ENCODE data around the gene INSR.
A peak's percentile ranks its signal among the peaks of the same experiment; 100 is the strongest.

Gene INSR

GRCh38 chr19:7122701-7123100 lies 171.5 kb downstream of the INSR start:
- DNase-seq (ENCODE audit: insufficient read length, low spot score) (no peak), FAIRE-seq (no peak)
- TF ChIP-seq POLR2A (IDR thresholded peaks at IDR 0.05; ENCODE audit: low read depth, low read length): no peak

GRCh38 chr19:7120499-7120898 lies 173.7 kb downstream of the INSR start:
- DNase-seq (ENCODE audit: insufficient read length, low spot score) (no peak), FAIRE-seq (no peak)
- TF ChIP-seq POLR2A (IDR thresholded peaks at IDR 0.05; ENCODE audit: low read depth, low read length): no peak

DNA sequence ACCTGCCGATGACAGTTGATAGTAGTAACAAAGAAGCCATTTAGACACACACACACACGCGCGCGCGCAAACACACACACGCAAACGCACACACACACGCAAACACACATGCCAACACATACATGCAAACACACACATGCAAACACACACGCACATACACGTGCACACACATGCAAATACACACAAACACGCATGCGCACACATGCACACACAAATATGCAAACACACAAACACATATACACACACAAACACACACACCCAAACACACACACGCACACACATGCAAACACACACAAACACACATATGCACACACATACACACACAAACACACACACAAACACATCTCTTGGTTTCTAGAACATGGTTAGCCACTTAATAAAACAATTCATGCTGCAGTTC lies 174.6 kb downstream of the INSR start:
- DNase-seq (ENCODE audit: insufficient read length, low spot score): no peak
- FAIRE-seq: no peak
- no peak for TF ChIP-seq POLR2A (IDR thresholded peaks at IDR 0.05; ENCODE audit: low read depth, low read length)

GRCh38 chr19:7117248-7117647 lies 177.0 kb downstream of the INSR start:
- no peak for DNase-seq (ENCODE audit: insufficient read length, low spot score)
- no peak for FAIRE-seq
- TF ChIP-seq POLR2A (IDR thresholded peaks at IDR 0.05; ENCODE audit: low read depth, low read length): no peak

GRCh38 chr19:7115721-7116120 lies 178.5 kb downstream of the INSR start:
- FAIRE-seq: no peak
- DNase-seq (ENCODE audit: insufficient read length, low spot score): no peak
- TF ChIP-seq POLR2A (IDR thresholded peaks at IDR 0.05; ENCODE audit: low read depth, low read length): no peak

DNA sequence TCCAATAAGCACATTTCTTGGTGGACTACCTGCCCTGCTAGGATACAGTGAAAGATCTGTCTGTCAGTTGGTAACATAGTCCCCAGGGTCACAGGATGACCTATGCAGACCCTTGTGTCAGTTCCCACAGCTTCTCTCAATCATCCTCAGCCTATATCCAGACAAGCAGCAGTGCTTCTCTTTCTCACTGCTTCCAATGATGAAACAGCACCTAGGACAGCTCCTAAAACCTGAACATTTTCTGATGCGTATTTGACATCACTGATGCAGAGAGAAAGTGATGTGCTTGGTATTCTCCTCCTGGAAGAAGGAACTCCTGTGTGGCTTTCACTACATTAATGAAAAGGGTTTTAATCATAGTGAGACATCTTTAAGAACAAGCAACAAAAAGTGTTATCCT lies 181.0 kb downstream of the INSR start:
- no peak for DNase-seq (ENCODE audit: insufficient read length, low spot score)
- no peak for TF ChIP-seq POLR2A (IDR thresholded peaks at IDR 0.05; ENCODE audit: low read depth, low read length)
- FAIRE-seq: no peak

GRCh38 chr19:7112675-7113074 lies 181.5 kb downstream of the INSR start:
- FAIRE-seq (no peak), DNase-seq (ENCODE audit: insufficient read length, low spot score) (no peak)
- no peak for TF ChIP-seq POLR2A (IDR thresholded peaks at IDR 0.05; ENCODE audit: low read depth, low read length)

DNA sequence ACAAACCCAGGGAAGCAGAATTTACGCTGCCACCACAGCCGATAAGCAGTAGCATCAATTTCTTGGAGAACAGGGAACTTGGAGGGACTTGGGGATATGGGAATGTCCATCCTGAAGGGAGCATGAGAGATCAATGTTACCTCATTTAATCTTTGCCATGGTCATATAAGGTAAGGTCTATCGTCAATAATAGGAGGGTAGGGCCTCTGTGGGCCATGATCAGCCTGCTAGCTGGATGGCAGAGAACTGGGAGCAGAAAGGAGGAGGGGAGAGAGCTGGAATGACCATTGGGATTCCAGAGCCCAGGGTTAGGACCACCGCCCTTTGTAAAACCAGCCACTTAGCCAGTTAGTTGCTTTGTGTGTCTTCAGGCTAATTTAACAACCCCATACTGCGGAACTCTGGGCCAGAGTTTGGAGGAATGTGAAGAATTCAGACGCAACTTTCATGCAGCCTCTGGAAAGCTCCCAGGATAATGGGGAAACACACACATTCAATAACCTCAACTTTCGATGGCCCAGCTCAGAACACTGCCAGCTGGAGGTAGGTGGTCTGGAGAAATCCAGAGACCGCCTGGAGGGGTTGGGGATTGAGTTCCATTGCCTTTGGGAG lies 184.4 kb downstream of the INSR start:
- DNase-seq (ENCODE audit: insufficient read length, low spot score) (no peak), FAIRE-seq (no peak)
- no peak for TF ChIP-seq POLR2A (IDR thresholded peaks at IDR 0.05; ENCODE audit: low read depth, low read length)

DNA sequence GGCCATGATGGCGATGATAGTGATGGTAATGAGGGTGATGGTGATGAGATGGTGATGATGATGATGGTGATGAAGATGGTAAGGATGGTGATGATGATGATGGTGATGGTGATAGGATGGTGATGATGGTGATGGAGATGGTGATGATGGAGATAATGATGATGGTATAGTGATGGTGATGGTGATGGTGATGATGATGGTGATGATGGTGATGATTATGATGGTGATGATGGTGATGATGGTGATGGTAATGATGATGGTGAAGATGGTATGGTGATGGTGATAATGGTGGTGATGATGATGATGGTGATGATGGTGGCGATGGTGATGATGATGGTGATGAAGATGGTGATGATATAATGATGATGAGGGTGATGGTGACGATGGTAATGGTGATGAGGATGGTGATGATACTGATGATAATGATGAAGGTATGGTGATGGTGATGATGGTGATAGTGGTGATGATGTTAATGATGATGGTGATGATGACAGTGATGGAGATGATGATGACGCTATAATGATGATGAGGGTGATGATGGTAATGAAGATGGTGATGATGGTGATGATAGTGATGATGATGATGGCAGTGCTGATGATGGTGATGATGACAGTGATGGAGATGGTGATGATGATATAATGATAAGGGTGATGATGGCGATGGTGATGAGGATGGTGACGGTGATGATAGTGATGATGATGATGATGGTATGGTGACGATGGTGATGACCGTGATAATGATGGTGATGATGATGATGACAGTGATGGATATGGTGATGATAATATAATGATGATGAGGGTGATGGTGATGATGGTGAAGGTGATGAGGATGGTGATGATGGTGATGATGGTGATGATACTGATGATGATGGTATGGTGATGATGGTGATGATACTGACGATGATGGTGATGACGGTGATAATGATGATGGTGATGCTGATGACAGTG lies 187.2 kb downstream of the INSR start:
- DNase-seq (ENCODE audit: insufficient read length, low spot score) (no peak), FAIRE-seq (no peak)
- TF ChIP-seq POLR2A (IDR thresholded peaks at IDR 0.05; ENCODE audit: low read depth, low read length): no peak

DNA sequence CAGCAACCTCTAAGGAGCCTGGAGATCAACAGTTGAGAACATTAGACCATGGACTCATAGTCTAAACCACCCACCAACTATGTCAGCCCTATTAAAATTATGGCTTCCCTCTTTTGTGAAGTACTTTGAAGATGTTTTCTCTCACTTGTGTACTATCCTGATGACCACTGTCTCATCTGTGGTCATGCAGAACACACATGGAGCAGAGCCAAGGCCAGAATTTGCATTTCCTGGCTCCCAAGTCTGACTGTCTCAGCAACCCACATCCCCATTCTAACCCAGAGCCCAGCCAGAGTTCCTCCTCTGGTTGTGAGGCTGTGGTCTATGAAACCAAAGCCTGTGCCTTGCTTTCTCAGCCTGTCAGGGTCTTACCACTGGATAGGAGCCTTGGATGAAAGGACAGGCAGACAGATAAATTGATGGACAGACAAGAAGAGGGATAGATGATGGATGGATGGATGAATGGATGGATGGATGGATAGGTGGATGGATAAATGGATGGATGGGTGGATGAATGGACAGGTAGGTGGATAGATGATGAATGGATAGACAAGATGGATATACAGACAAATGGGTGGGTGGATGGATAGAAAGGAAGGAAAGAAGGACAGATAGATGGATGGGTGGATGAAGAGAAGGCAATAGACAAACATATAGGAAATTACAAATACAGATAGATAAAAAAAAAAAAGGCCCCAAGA lies 189.3 kb downstream of the INSR start:
- no peak for DNase-seq (ENCODE audit: insufficient read length, low spot score)
- TF ChIP-seq POLR2A (IDR thresholded peaks at IDR 0.05; ENCODE audit: low read depth, low read length): no peak
- FAIRE-seq: no peak

GRCh38 chr19:7101498-7102253 lies 192.5 kb downstream of the INSR start:
- no peak for TF ChIP-seq POLR2A (IDR thresholded peaks at IDR 0.05; ENCODE audit: low read depth, low read length)
- FAIRE-seq (no peak), DNase-seq (ENCODE audit: insufficient read length, low spot score) (no peak)

DNA sequence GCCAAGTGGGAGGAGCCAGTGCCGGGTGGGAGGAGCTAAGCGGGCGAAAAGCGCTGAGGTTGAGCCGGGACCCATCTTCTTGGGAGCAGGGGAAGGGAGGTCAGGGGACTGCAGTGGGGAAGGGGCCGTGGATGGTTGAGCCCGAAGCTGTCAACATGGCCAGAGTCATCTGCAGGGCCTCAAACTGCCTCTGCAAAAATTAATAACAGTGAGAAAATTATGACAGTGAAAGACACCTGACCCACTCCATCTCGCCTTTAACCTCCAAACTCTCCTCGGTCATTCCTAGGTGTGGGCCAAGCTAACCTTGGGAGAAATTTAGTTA lies 194.7 kb downstream of the INSR start:
- TF ChIP-seq POLR2A (IDR thresholded peaks at IDR 0.05; ENCODE audit: low read depth, low read length): no peak
- no peak for FAIRE-seq

DNA sequence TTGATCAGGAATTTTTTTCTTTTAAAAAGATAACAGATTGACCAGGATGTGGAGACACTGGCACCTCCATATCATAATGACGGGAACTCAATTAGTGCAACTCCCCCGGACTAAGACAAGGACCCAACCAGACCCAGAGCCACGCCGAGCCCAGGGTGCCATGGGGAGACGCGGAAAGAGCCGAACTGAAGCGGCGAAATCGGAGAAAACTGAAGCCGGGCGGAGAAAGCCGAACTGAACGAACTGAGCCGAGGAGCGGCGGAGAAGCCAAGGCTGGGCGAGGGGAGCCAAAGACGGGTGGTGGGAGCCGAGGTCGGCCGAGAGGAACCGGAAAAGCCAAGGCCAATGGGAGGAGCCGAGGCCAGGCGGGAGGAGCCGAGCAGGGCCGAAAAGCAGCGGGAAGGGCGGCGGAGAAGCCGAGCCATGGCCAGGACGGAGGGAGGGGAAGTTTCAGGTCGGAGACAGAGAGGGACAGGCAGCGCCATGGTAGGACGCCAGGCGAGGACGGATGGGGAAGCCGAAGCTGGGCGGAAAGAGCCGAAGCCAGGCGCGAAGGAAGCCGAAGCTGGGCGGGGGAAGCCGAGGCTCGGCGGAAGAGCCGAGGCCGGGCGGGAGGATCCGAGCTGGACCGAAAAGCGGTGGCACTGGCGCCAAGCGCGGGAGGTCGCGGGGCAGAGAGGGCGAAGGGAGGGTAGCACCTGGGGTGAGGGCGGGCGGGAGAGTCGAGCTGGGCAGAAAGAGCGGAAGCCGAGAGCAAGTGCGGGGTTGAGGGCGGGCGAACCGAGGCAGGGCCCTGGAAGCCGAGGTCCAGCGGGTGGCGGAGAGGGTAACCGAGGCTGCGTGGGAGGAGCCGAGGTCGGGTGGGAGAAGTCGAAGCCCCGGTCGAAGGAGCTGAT lies 195.3 kb downstream of the INSR start:
- FAIRE-seq (peak; percentile 30), DNase-seq (ENCODE audit: insufficient read length, low spot score) (peak; percentile 86)
- TF ChIP-seq POLR2A (IDR thresholded peaks at IDR 0.05; ENCODE audit: low read depth, low read length): peak; percentile 57

More for the DNA sequence above, 194.7 kb downstream of the INSR start:
- DNase-seq (ENCODE audit: insufficient read length, low spot score): no peak

All from H54 (cell line).